PFSK-1 (cell line): ENCODE measurements around the gene BSDC1.

Experiments
- POLR2AphosphoS5 ChIP-seq: IDR thresholded peaks from 2 replicates; pipeline ENCODE4 v1.6.1; 2012; ENCODE audit warnings: low read depth, mild to moderate bottlenecking, control low read depth, low read length, moderate library complexity
- REST ChIP-seq, 2 experiments: IDR thresholded peaks; 2 replicates each; pipeline versions ENCODE4 v1.6.1 to v1.8.0; 2011 to 2012; ENCODE audit warnings: low read depth in 2 of 2, low read length in 2 of 2, control low read depth in 1 of 2, inconsistent platforms in 1 of 2, mild to moderate bottlenecking in 1 of 2, moderate library complexity in 1 of 2; ENCODE audit not compliant: insufficient read depth in 1 of 2
- SIN3A ChIP-seq: IDR thresholded peaks from 2 replicates; pipeline ENCODE4 v1.6.1; 2012; ENCODE audit warnings: mild to moderate bottlenecking, low read length, moderate library complexity, borderline replicate concordance; ENCODE audit not compliant: insufficient read depth

GRCh38 chr1:32341971-32342370, 52.3 kb downstream of the BSDC1 start:
- TF ChIP-seq SIN3A, result no peak
- TF ChIP-seq POLR2AphosphoS5, result no peak
- no peak for TF ChIP-seq REST (IDR thresholded peaks at IDR 0.05; ENCODE audit: insufficient read depth in 1 of 2, low read depth in 2 of 2, low read length in 2 of 2)
